GM21529 (cell line): Measurements from ENCODE around the gene PSMB2.

ENCODE experiments used
- ATAC-seq: cut with Tn5 transposase; IDR thresholded peaks from one replicate; pipeline ENCODE4 v1.9.1; 2021; ENCODE audit not compliant: unreplicated experiment

PSMB2 gene

DNA sequence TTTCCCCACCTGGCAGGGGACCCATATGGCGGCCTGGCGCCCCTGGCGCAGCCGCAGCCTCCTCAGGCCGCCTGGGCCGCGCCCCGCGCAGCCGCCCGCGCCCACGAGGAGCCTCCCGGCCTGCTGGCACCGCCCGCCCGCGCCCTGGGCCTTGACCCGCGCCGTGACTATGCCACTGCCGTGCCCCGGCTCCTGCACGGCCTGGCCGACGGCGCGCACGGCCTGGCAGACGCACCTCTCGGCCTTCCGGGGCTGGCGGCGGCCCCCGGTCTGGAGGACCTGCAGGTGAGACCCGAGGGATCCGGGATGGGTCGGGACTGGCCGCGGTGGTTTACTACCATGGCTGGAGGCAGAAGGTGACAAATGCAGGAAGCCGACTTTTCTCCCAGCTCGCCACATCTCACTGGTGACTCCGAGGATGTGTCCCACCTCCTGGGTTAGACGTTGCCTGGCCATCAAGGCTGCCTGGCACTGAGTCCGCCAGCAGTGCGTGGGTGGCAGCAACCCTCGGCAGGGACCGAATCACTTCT, 67.1 kb downstream of the PSMB2 start:
- no peak for ATAC-seq

DNA sequence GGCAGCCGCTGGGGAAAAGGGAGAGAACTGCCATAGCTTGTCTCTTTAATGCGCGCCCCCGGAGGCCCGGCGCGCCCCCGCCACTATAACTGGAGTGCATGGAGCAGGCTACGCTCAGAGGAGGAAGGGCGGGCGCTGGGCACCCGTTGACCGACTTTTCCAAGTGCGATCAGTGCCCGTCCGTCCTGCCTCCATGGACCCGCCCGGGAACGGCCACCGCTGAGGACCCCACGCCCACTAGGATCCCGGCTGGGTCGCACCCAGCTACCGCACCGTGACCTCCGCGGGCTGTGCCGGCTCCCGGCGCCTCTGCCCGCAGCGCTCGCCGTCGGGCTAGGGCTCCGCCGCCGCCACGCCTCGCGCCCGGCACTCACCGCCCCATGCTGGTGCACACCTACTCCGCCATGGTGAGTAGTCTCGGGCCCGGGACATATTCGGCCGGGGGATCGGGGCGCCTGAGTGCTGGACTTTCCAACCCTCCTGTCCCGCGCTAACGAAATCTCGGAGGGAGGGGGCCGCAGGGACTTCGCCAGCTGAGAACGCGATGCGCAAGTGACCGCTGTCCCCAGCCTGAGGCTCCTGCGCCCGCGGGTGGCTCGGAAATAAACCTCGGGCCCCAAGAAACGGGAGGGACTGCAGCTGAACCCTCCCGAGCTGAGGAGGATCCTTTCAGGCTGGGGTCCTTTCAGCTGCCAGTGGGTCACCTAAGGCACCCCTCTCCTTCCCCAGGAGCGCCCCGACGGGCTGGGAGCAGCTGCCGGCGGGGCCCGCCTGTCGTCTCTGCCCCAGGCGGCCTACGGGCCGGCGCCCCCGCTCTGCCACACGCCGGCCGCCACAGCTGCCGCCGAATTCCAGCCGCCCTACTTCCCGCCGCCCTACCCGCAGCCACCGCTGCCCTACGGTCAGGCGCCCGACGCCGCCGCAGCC, 67.9 kb downstream of the PSMB2 start, which contains the start of gene TFAP2E:
Gene TFAP2E (plus strand): TSS at position 117 of the 927 bp plus-strand sequence. CDS start 264 bp downstream, at position 381.
- ATAC-seq, result no peak

DNA sequence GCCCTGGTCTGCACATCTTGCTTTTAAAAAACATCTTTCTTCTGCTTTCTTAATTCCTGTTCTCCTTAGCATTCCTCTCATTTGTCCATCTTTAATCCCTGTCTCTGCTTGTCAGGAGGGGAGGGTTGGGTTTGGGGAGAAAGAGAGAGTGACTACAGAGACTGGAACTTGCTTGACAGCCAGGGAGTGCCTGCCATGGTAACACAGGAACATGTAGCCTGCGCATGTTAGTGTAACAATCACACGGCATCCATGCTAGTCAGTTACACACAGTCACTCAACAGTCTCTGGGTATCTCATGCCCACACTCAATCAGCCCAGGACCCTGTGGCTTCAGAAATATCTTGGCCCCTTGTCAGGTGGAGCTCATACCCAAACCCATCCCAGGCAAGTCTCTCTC, 69.0 kb downstream of the PSMB2 start:
- ATAC-seq, result no peak

DNA sequence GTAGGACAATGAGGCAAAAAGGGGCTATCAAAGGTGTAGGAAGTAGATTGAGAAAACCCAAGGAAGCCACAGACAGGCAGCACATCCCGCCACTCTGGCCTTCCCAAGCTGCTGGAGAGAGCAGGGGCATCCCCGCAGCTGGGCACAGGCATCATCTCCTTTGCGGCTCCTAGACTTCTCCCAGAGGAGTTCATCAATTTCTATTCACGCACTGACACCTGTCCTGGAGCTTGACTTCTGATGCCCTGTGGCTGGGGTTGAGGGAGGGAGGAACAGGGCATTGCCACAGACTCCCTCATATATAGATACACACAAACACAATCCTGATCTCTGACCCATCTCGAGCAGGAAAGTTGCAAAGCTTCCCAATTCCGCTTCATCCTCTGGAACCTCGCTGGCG, 70.1 kb downstream of the PSMB2 start:
- ATAC-seq, result no peak

DNA sequence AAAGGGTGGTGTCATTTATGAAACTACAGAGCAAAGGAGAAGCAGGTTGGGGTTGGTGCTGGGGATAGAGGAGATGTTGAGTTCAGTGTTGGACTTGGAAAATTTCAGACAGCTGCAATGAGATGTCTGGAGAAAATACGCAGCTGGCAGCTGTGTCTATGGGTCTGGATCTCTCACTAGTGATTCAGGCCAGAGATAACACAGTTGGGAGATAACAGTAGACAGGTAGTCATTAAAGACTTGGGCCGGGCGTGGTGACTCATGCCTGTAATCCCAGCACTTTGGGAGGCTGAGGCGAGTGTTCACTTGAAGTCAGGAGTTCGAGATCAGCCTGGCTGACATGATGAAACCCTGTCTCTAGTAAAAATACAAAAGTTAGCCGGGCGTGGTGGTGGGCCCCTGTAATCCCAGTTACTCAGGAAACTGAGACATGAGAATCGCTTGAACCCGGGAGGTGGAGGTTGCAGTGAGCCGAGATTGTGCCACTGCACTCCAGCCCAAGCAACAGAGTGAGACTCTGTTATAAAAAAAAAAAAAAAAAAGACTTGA, 70.7 kb downstream of the PSMB2 start:
- no peak for ATAC-seq

DNA sequence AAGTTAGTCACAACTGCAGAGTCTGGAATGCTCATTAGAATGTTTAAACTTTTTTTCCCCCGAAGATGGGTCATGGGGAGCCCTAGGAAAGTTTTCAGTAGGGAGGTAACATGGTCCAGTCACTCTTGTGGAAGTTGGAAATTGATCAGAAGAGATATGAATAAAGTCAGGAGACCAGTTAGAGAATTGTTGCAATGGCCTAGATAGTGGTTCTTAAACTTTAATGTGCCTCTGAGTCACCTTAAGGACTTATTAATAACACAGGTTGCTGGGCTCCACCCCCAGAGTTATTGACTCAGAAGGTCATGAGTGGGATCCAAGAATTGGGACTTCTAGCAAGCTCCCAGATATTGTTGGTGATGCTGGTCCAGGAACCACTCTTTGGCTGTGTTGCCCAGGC, 71.4 kb downstream of the PSMB2 start:
- no peak for ATAC-seq

DNA sequence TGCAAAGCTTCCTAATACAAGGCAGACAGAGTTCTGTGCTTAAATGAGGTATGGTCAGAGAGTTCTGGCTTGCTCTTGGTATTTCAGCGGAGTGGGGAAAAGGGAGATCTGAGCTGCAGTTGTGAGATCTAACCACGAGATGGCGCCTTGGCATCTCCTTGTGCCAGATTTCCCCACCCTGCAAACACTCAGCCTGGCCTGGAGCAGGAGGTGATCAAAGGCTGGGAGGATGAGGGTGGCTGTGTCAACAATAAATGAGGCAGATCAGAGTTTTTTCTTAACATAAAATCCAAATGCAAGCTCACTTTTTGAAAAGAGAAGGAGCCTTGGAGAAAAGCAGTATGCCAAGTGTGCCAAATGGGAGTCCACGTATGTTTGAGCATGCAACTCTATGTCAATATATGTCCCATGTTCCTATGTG, 72.3 kb downstream of the PSMB2 start:
- ATAC-seq, result no peak

DNA sequence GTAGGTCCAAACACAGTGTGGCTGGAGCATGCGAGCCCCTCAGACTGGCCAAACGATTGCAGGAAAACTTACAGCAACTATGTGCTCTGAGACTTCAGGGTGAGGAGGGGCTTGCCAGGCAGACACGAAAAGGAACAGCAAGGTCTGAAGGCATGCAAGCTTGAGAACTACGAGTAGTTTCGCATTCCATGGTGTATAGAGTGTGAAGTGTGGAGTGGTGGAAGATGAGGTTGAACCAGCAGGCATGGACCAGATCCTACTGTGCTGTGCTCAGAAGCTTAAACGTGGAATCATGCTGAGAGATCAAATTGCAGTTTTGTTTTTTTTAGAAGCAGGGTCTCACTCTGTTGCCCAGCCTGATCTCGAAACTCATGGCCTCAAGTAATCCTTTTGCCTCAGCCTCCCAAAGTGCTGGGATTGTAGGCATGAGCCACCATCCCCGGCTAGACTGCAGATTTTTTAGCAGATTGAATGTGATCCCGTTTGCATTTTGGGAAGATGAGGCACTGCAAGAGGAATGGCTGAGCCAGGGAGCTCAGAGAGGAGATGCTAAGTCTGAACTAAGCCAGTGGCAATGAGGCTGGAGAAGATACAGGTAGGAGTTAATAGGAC, 73.3 kb downstream of the PSMB2 start:
- ATAC-seq, result no peak

DNA sequence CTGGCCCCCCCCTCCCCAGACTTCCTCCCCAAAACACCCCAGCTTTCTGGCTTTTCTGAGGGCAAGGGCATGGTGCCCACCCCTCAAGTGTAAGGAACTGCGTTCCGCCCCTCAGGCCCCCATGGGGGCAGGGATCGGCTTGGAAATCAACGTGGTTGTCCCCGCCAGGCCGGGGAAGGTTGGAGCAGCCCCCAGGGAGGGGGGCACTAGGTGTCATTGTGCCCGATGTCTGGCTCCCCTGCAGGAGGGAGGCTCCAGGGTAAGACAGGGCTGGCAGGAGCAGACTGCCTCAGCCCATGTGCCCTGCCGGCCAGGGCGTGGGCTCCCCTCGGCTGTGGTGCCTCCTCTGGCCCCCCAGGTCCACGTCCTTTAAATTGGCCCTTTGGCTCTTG, 75.6 kb downstream of the PSMB2 start:
- ATAC-seq, result no peak

DNA sequence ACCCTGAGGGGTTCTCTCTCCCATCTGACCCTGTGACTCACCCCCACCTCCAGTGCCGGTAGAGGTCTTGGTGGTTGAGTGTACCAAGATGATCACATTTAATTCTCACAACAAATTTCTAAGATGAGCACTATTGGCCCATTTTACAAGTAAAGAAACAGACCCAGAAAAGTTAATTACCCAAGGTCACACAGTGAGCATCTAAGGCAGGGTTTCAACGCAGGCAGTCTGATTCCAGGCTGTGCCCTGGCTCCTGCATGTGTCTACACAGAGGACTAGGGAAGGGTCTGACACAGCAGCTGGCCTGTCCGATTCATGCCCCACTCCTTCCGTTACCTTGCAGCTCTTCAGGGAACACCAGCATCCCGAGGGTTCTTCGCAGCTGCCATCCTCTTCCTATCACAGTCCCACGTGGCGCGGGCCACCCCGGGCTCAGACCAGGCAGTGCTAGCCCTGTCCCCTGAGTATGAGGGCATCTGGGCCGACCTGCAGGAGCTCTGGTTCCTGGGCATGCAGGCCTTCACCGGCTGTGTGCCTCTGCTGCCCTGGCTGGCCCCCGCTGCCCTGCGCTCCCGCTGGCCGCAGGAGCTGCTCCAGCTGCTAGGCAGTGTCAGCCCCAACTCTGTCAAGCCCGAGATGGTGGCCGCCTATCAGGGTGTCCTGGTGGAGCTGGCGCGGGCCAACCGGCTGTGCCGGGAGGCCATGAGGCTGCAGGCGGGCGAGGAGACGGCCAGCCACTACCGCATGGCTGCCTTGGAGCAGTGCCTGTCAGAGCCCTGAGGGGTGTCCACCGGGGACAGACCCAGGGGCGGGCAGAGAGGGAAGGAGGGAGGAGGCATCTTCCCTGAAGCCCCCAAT, 76.2 kb downstream of the PSMB2 start:
- ATAC-seq, result no peak

DNA sequence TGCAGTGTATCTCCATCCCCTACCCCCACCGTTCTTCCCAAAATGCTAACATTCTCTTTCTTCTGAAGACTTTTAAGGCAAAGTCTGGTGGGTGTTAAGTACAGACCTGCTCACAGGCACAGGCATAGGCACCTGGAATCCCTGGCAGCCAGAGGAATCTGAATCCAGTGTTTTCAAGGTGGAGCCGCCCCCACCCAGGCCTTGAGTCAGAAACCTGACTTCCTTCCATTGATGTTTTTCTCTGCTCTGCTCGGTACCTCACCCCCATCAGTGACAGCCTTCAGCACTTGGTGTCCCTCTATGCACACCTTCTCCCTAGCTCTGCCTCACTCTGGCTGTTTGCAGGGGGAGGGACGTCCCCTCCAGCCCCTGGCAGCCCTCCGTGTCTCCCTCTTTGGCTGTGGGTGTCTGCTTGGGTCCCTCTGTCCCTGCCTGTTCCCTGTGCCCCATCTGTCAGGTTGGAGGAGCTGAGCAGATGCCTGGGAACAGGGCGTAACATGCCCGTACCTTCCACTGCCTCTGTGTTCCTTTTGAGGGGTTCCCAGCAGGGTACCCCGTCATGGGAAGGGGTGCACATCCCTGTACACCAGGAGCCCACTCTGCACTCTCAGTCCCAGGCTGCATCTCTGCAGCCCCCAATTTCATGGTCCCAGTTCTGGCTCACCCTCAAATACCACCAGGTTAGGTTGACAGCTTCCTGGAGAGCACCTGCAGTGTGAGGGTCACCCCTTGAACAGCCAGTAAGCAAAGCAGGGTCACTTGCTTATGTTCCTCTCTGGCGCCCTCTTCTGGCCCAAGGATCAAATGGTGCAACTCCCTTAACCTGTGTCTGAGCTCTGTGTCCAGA, 77.1 kb downstream of the PSMB2 start:
- ATAC-seq, result peak; percentile 57

DNA sequence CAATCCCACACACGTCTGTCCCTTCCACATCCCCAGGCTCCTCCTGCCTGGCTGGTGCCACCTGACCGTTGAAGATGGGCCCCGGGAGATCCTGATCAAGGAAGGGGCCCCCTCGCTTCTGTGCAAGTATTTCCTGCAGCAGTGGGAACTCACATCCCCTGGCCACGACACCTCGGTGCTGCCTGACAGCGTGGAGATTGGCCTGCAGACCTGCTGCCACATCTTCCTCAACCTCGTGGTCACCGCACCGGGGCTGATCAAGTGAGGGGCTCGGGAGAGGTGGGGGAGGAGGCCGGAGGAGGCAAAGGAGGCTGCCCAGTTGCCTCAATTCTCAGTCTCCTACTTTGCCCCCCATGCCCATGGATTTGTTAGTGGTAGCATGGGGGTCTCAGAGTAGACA, 78.2 kb downstream of the PSMB2 start:
- ATAC-seq, result no peak

DNA sequence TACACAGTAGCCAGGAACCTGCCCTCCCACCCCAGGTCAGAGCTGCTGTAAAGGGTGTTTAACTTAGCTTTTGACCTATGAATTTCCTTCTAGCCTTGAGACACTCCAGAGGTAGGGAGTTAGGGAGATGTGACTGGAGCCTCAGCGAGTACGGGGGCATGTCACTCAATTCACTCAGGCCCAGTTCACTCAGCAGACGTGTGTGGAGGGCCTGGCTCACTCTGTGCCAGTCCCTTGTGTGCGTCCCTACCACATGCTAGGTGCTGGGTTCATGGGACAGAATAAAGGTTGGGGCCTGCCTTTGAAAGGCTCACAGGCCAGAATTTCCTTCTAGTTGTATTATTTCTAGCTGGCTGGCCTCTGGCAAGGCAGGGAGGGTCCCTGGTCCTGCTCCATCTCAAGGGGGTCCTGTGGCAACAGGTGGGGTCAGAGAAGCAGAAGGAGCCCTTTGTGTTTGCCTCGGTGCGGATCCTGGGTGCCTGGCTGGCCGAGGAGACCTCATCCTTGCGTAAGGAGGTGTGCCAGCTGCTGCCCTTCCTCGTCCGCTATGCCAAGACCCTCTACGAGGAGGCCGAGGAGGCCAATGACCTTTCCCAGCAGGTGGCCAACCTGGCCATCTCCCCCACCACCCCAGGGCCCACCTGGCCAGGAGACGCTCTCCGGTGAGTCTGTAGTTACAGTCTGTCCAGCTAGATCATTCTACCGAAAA, 79.2 kb downstream of the PSMB2 start:
- no peak for ATAC-seq

DNA sequence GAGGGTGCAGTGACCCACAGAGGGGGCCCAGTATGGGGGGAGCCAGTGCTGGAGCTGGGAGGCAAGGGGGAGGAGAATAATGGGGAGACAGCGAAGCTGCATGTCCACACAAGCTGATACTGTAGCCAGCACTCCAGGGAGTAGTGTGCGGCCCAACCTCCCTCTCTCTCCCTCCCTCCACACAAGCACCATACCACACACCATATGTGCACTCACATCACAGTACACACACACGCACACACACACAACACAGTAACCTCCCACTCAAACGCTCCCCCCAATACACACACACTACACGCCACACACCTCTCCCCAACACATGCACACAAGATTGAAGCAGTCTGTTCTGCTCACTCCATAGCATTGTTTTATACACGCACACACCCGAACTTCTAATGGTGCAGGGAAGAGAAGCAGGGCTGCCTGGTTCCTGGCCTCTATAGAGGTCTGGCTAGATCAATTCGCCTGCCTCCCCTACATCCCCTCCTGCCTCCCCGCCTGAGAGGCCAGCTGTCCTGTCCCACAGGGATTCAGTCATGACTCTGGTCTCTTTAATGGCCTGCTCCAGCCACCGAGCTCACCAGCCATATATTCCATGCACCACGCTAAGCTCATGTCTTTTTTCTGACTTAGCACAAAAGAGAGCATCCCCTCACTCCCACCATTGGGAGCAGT, 79.9 kb downstream of the PSMB2 start:
- no peak for ATAC-seq

DNA sequence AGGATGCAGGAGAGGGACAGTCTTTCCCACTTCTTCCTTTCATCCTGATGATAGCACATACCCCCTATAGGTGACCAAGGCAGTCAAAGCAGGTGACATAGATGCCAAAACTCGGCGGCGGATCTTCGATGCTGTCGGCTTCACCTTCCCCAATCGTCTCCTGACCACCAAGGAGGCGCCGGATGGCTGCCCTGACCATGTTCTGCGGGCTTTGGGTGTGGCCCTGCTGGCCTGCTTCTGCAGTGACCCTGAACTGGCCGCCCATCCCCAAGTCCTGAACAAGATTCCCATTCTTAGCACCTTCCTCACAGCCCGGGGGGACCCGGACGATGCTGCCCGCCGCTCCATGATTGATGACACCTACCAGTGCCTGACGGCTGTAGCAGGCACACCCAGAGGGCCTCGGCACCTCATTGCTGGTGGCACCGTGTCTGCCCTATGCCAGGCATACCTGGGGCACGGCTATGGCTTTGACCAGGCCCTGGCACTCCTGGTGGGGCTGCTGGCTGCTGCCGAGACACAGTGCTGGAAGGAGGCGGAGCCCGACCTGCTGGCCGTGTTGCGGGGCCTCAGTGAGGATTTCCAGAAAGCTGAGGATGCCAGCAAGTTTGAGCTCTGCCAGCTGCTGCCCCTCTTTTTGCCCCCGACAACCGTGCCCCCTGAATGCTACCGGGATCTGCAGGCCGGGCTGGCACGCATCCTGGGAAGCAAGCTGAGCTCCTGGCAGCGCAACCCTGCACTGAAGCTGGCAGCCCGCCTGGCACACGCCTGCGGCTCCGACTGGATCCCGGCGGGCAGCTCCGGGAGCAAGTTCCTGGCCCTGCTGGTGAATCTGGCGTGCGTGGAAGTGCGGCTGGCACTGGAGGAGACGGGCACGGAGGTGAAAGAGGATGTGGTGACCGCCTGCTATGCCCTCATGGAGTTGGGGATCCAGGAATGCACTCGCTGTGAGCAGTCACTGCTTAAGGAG, 80.8 kb downstream of the PSMB2 start:
- ATAC-seq, result no peak

DNA sequence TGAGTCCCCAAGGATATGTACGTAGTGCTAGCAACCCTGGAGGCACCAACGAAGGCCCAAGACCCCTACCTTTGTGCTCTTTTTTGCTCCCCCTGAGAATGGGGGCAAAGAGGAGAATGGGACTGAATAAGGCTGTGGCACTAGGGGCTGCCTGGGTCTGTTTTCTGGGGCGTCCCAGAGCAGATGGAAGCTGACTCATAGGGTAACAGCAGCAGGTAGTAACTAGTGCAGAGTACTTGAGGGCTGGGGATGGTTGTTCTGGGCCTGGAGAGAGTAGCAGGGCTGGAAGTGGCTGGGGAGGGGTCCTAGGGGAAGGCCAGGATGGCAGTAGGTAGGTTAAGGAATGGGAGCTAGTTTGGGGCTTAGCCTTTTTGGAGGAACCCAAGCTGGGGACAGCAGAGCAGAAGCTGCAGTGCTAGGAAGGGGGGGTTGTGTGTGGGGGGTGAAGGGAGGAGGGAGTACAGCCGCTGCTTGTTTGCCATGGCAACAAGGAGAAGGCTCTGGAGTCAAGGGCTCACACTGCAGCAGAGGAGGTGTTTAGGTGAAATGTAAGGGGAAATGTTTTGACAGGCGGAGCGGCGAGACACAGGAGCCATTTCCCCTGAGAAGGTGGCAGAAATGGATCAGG, 81.9 kb downstream of the PSMB2 start:
- no peak for ATAC-seq
